OCI-LY7 (cell line): ENCODE data around the gene C1orf21.

Experiments
- CTCF ChIP-seq: fragments of 200-600 bp; sonication (generic); conservative IDR thresholded peaks from 2 replicates; pipeline ENCODE4 v1.5.1; 2014; ENCODE audit warnings: mild to moderate bottlenecking, antibody characterized with exemption, low read length, moderate library complexity, mixed read lengths
- EZH2phosphoT487 ChIP-seq: fragments of 200-600 bp; sonication (generic); IDR thresholded peaks from 2 replicates; pipeline ENCODE4 v1.6.1; 2018; ENCODE audit warnings: low read depth, borderline replicate concordance, mild to moderate bottlenecking, mixed run types, antibody characterized with exemption, low read length, moderate library complexity, mixed read lengths

DNA sequence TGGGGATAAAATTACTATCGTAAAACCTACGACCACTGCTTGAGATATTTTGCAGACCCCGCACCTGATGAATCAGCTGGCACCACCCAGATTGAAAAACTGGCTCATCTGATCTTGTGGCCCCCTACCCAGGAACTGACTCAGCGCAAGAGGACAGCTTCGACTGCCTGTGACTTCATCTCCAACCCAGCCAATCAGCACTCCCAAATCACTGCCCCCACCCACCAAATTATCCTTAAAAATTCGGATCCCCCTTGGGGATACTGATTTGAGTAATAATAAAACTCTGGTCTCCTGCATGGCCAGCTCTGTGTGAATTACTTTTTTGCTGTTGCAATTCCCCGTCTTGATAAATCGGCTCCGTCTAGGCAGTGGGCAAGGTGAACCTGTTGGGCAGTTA, 286.5 kb downstream of the C1orf21 start:
- TF ChIP-seq CTCF (no peak), EZH2phosphoT487 (no peak)
